IMR-90 (cell line): Measurements from ENCODE around the gene PLXNA3. TPM values are rescaled to one million over a fixed set of nuclear protein-coding genes. Genes with fewer than 3 reads are reported as not detected.

ENCODE experiments used
- ATAC-seq: fragments of 200-7000 bp; cut with Tn5 transposase; 2 replicates; pipeline ENCODE4 v1.9.1; 2020; ENCODE audit warnings: low read depth, mild to moderate bottlenecking, moderate library complexity
- BruUV-seq: library from RNA; stranded (reverse); fragments of 400-500 nt; replicated peaks from 2 replicates; lab custom pipeline; 2021; lab: Mats Ljungman, UMichigan
- CTCF ChIA-PET: fragments of 300-600 bp; formaldehyde crosslinking; extraction: SDS; loops from one replicate; lab custom pipeline; 2021; ENCODE audit warnings: antibody characterized with exemption; lab: Yijun Ruan, JAX
- POLR2A ChIA-PET: fragments of 300-600 bp; sonication (Branson Sonifier 250); formaldehyde crosslinking; loops from one replicate; lab custom pipeline; 2022; ENCODE audit warnings: antibody characterized with exemption; ENCODE audit not compliant: unreplicated experiment; lab: Charles Lee
- DNase-seq: peaks from one replicate; pipeline ENCODE4 v3.0.0; 2013
- H2AFZ ChIP-seq: replicated peaks from 2 replicates; pipeline ENCODE3; 2013; ENCODE audit warnings: low read length, mild to moderate bottlenecking; ENCODE audit not compliant: poor library complexity
- H2AK5ac ChIP-seq: 2 replicates; pipeline ENCODE4 v1.6.1; 2013; ENCODE audit warnings: low read depth, low read length, inconsistent platforms
- H2AK9ac ChIP-seq: replicated peaks from 2 replicates; pipeline ENCODE3; 2013; ENCODE audit warnings: mild to moderate bottlenecking, low read depth, low read length, moderate library complexity; ENCODE audit not compliant: poor library complexity
- H2BK120ac ChIP-seq: 2 replicates; pipeline ENCODE4 v1.6.1; 2013; ENCODE audit warnings: low read depth, low read length, inconsistent platforms
- H2BK15ac ChIP-seq: 3 replicates; pipeline ENCODE4 v1.6.1; 2013; ENCODE audit warnings: low read depth, low read length, inconsistent platforms
- H2BK20ac ChIP-seq: 2 replicates; pipeline ENCODE4 v1.6.1; 2013; ENCODE audit warnings: low read depth, mild to moderate bottlenecking, inconsistent platforms, low read length, moderate library complexity
- H2BK5ac ChIP-seq: 2 replicates; pipeline ENCODE4 v1.6.1; 2013; ENCODE audit warnings: mild to moderate bottlenecking, low read depth, low read length, inconsistent platforms; ENCODE audit not compliant: poor library complexity, severe bottlenecking
- H3K14ac ChIP-seq: replicated peaks from 2 replicates; pipeline ENCODE4 v1.6.1; 2013; ENCODE audit warnings: low read depth, low read length, inconsistent platforms
- H3K18ac ChIP-seq: 2 replicates; pipeline ENCODE4 v1.6.1; 2013; ENCODE audit warnings: low read depth, low read length, control low read depth
- H3K23ac ChIP-seq: 2 replicates; pipeline ENCODE4 v1.6.1; 2013; ENCODE audit warnings: low read depth, low read length, inconsistent platforms
- H3K27ac ChIP-seq: 2 replicates; pipeline ENCODE4 v1.5.1; 2013; ENCODE audit warnings: mild to moderate bottlenecking, control low read depth, low read length; ENCODE audit not compliant: insufficient read depth
- H3K27me3 ChIP-seq: 2 replicates; pipeline ENCODE4 v1.6.1; 2013; ENCODE audit warnings: low read length; ENCODE audit not compliant: control insufficient read depth, insufficient read depth
- H3K36me3 ChIP-seq: 2 replicates; pipeline ENCODE4 v1.6.1; 2013; ENCODE audit warnings: low read length, mixed read lengths; ENCODE audit not compliant: control insufficient read depth, insufficient read depth
- H3K4ac ChIP-seq: 2 replicates; pipeline ENCODE4 v1.6.1; 2013; ENCODE audit warnings: low read depth, low read length, inconsistent platforms
- H3K4me1 ChIP-seq: 2 replicates; pipeline ENCODE4 v1.6.1; 2013; ENCODE audit warnings: low read length, mixed read lengths; ENCODE audit not compliant: control insufficient read depth, insufficient read depth
- H3K4me2 ChIP-seq: 2 replicates; pipeline ENCODE4 v1.6.1; 2013; ENCODE audit warnings: low read depth, mild to moderate bottlenecking, control low read depth, low read length, moderate library complexity
- H3K4me3 ChIP-seq: 2 replicates; pipeline ENCODE4 v1.5.1; 2013; ENCODE audit warnings: low read depth, mild to moderate bottlenecking, control low read depth, low read length, moderate library complexity; ENCODE audit not compliant: insufficient read depth
- H3K56ac ChIP-seq: 2 replicates; pipeline ENCODE4 v1.6.1; 2013; ENCODE audit warnings: low read length, inconsistent platforms; ENCODE audit not compliant: insufficient read depth; ENCODE audit errors: extremely low read depth
- H3K79me1 ChIP-seq, 2 experiments: 2 replicates each; pipeline ENCODE4 v1.6.1; 2013; ENCODE audit warnings: low read length in 2 of 2, inconsistent platforms in 1 of 2, low read depth in 1 of 2
- H3K9ac ChIP-seq: 2 replicates; pipeline ENCODE4 v1.6.1; 2013; ENCODE audit warnings: low read depth, low read length, control low read depth
- H3K9me1 ChIP-seq: 2 replicates; pipeline ENCODE4 v1.6.1; 2013; ENCODE audit warnings: low read length, inconsistent platforms; ENCODE audit not compliant: insufficient read depth
- H3K9me3 ChIP-seq: 2 replicates; pipeline ENCODE4 v1.6.1; 2013; ENCODE audit warnings: low read length; ENCODE audit not compliant: control insufficient read depth, insufficient read depth
- H4K20me1 ChIP-seq: 2 replicates; pipeline ENCODE4 v1.6.1; 2013; ENCODE audit warnings: low read length, inconsistent platforms; ENCODE audit not compliant: insufficient read depth
- H4K5ac ChIP-seq: 2 replicates; pipeline ENCODE4 v1.6.1; 2013; ENCODE audit warnings: mild to moderate bottlenecking, low read depth, low read length, control low read depth
- H4K8ac ChIP-seq, 2 experiments: 2 replicates each; pipeline ENCODE4 v1.6.1; 2013; ENCODE audit warnings: low read depth in 2 of 2, low read length in 2 of 2, control low read depth in 1 of 2, inconsistent platforms in 1 of 2
- H4K91ac ChIP-seq: 2 replicates; pipeline ENCODE4 v1.6.1; 2013; ENCODE audit warnings: low read depth, low read length, inconsistent platforms; ENCODE audit not compliant: insufficient read depth
- CHD1 ChIP-seq: IDR thresholded peaks from 2 replicates; pipeline ENCODE4 v1.6.1; 2012; ENCODE audit warnings: low read depth, low read length, improper control_type of control experiment
- CTCF ChIP-seq: conservative IDR thresholded peaks from 2 replicates; pipeline ENCODE4 v1.5.1; 2012; ENCODE audit warnings: mild to moderate bottlenecking, low read depth, low read length, improper control_type of control experiment
- MAFK ChIP-seq: IDR thresholded peaks from 2 replicates; pipeline ENCODE4 v1.6.1; 2012; ENCODE audit warnings: low read depth, low read length, improper control_type of control experiment
- NFE2L2 ChIP-seq: fragments of 150-350 bp; IDR thresholded peaks from 2 replicates; pipeline ENCODE4 v1.6.1; 2016; ENCODE audit warnings: low read depth, mild to moderate bottlenecking, low read length
- RFX5 ChIP-seq: IDR thresholded peaks from 2 replicates; pipeline ENCODE4 v1.8.0; 2012; ENCODE audit warnings: low read depth, mild to moderate bottlenecking, low read length, moderate library complexity
- WGBS, 2 experiments: methylation state at CpG; one replicate each; pipeline versions ENCODE4 v1.1.5 to v1.1.7; 2013; ENCODE audit warnings: missing lambda C conversion rate in 2 of 2; ENCODE audit not compliant: insufficient read length in 1 of 2; ENCODE audit errors: extremely low coverage in 2 of 2; 5-methylcytosine and 5-hydroxymethylcytosine counted together
- dilution Hi-C: fragments of 300-500 bp; cut with HindIII; formaldehyde crosslinking; loops from one replicate; pipeline ENCODE4 v1.14.3; 2018; ENCODE audit warnings: low sequenced_read_pairs; ENCODE audit not compliant: unreplicated experiment
- in situ Hi-C: fragments of 300-500 bp; cut with MboI; formaldehyde crosslinking; loops from 3 replicates; pipeline ENCODE4 v1.14.3; 2019; ENCODE audit warnings: low sequenced_read_pairs, inconsistent platforms, mixed read lengths
- intact Hi-C: fragments of 100-400 bp; cut with micrococcal nuclease; formaldehyde crosslinking; loops from 2 replicates; pipeline ENCODE4 v1.10.0; 2022
- polyA plus RNA-seq, 3 experiments: library from polyadenylated mRNA; depleted of rRNA; stranded (reverse); fragments of >200 nt; gene quantifications; 2 replicates each; pipeline ENCODE4 v1.2.3, GENCODE V29; 2012; ENCODE audit warnings: low replicate concordance in 1 of 3
- total RNA-seq: library from RNA; depleted of rRNA; stranded (reverse); fragments of >200 nt; gene quantifications from 2 replicates; pipeline ENCODE4 v1.2.3, GENCODE V29; 2012
- TF ChIP-seq, protein P1 (sequence below): fragments of 150-350 bp; IDR thresholded peaks from 2 replicates; pipeline ENCODE4 v1.6.1; 2016; ENCODE audit warnings: low read depth, mild to moderate bottlenecking, low read length, moderate library complexity, borderline replicate concordance
- TF ChIP-seq, protein P2 (sequence below): fragments of 150-350 bp; IDR thresholded peaks from 2 replicates; pipeline ENCODE4 v1.6.1; 2017; ENCODE audit warnings: mild to moderate bottlenecking, antibody characterized with exemption, low read length, low read depth

PLXNA3 gene
- total and polyA plus RNA-seq, 2 of the 4 experiments (the other 2 are of a cell fraction), result 4.3 to 111 TPM

GRCh38 chrX:154486052-154486395 lies 27.9 kb downstream of the PLXNA3 start:
- Histone ChIP-seq H3K4me2 (peak overlapping the region; percentile 64), H4K5ac (peak overlapping the region; percentile 46), H2BK120ac (no peak overlapping the region), H3K14ac (peak overlapping the region; percentile 82; the same call in 1 of the 2 replicates), H3K79me1 (peaks cover 3 to 38% of the 10 kb centered on the region in 2 experiments; a peak in 3 of 4 replicates), H3K23ac (no peak overlapping the region), H3K9me1 (peaks cover 8% of the 10 kb centered on the region; the same call in 1 of the 2 replicates), H2BK5ac (peak overlapping the region; percentile 43), H2AK5ac (peak overlapping the region; percentile 67; the same call in 1 of the 2 replicates), H4K91ac (peak overlapping the region; percentile 62; the same call in 1 of the 2 replicates), H3K18ac (no peak overlapping the region), H3K36me3 (peaks cover 16% of the 10 kb centered on the region; the same call in 1 of the 2 replicates), H3K9me3 (no peaks in the 10 kb centered on the region), H3K4me3 (peak overlapping the region; percentile 86), H2BK20ac (no peak overlapping the region), H3K4ac (peak overlapping the region; percentile 68), H3K56ac (0 out of 2 replicates have a peak overlapping the region, but pooled peaks have one; percentile 41), H4K8ac (peak overlapping the region; percentile 24 to 78; a peak in 3 of 4 replicates), H3K27me3 (no peaks in the 10 kb centered on the region), H2AK9ac (peak overlapping the region; percentile 99), H3K4me1 (peaks cover 4% of the 10 kb centered on the region; the same call in 1 of the 2 replicates), H4K20me1 (peaks cover 4% of the 10 kb centered on the region; the same call in 1 of the 2 replicates), H3K27ac (peak overlapping the region; percentile 83), H2BK15ac (no peak overlapping the region), H2AFZ (peak overlapping the region; percentile 69), H3K9ac (peak overlapping the region; percentile 86)
- CTCF ChIA-PET, result no interaction called here
- in situ Hi-C loops, result no loop called here
- POLR2A ChIA-PET, result interaction anchor here (0.6 kb wide), 1 partner anchor 36 kb away, joined by 6 read pairs; no protein-coding TSS in a partner anchor
- no peak for TF ChIP-seq NFE2L2
- TF ChIP-seq RFX5, result no peak
- TF ChIP-seq CHD1, result no peak
- TF ChIP-seq MAFK, result no peak
- TF ChIP-seq CTCF, result no peak
- TF ChIP-seq, protein P1, sequence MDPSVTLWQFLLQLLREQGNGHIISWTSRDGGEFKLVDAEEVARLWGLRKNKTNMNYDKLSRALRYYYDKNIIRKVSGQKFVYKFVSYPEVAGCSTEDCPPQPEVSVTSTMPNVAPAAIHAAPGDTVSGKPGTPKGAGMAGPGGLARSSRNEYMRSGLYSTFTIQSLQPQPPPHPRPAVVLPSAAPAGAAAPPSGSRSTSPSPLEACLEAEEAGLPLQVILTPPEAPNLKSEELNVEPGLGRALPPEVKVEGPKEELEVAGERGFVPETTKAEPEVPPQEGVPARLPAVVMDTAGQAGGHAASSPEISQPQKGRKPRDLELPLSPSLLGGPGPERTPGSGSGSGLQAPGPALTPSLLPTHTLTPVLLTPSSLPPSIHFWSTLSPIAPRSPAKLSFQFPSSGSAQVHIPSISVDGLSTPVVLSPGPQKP, result no peak
- TF ChIP-seq, protein P2, sequence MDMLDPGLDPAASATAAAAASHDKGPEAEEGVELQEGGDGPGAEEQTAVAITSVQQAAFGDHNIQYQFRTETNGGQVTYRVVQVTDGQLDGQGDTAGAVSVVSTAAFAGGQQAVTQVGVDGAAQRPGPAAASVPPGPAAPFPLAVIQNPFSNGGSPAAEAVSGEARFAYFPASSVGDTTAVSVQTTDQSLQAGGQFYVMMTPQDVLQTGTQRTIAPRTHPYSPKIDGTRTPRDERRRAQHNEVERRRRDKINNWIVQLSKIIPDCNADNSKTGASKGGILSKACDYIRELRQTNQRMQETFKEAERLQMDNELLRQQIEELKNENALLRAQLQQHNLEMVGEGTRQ, result peak; percentile 34; the same call in 1 of the 2 replicates
- dilution Hi-C loops, result no loop called here
- intact Hi-C loops, result no loop called here
- no peak for ATAC-seq
- 36% methylated on average over 19 of the region's 35 CpGs; no CpG with 5 or more reads in 1 of the 2 experiments for WGBS, 2 experiments
- BruUV-seq, result no TSS peak
- DNase-seq, result no peak
